IPS-15b (cell line): ENCODE results near the gene WASHC1.
A peak's percentile ranks its signal among the peaks of the same experiment; 100 is the strongest.
"Not testable (repeated sequence)": the region's sequence is repeated elsewhere in the genome, so short reads cannot be mapped to it uniquely, and the experiment has no call there.

Source experiments
- H3K27me3 ChIP-seq: one replicate; pipeline ENCODE4 v1.6.1; 2013; ENCODE audit warnings: low read length; ENCODE audit not compliant: control insufficient read depth, insufficient read depth
- H3K36me3 ChIP-seq: one replicate; pipeline ENCODE4 v1.6.1; 2013; ENCODE audit warnings: low read length; ENCODE audit not compliant: control insufficient read depth, insufficient read depth
- H3K4me1 ChIP-seq: one replicate; pipeline ENCODE4 v1.6.1; 2013; ENCODE audit warnings: mild to moderate bottlenecking, low read length; ENCODE audit not compliant: control insufficient read depth, insufficient read depth
- H3K4me3 ChIP-seq: one replicate; pipeline ENCODE4 v1.5.1; 2013; ENCODE audit warnings: low read depth, low read length
- H3K9ac ChIP-seq: one replicate; pipeline ENCODE4 v1.6.1; 2013; ENCODE audit warnings: low read depth, mild to moderate bottlenecking, low read length
- H3K9me3 ChIP-seq: one replicate; pipeline ENCODE4 v1.6.1; 2013; ENCODE audit warnings: mild to moderate bottlenecking, low read length; ENCODE audit not compliant: control insufficient read depth, insufficient read depth

Gene WASHC1

GRCh38 chr9:44416-44815 lies 15.2 kb upstream of the WASHC1 start:
- H3K4me3 ChIP-seq, H3K9me3 ChIP-seq, H3K27me3 ChIP-seq, H3K4me1 ChIP-seq, H3K36me3 ChIP-seq, H3K9ac ChIP-seq: not testable (repeated sequence)

GRCh38 chr9:43636-44035 lies 14.4 kb upstream of the WASHC1 start:
- H3K9me3 ChIP-seq, H3K9ac ChIP-seq, H3K4me3 ChIP-seq, H3K4me1 ChIP-seq, H3K27me3 ChIP-seq, H3K36me3 ChIP-seq: not testable (repeated sequence)

- H3K27me3 ChIP-seq, H3K4me3 ChIP-seq, H3K4me1 ChIP-seq: not testable (repeated sequence)
Measured at GRCh38 chr9:43116-43515, 13.9 kb upstream of the WASHC1 start.

GRCh38 chr9:41819-42218 lies 12.6 kb upstream of the WASHC1 start:
- H3K4me1 ChIP-seq, H3K9me3 ChIP-seq, H3K4me3 ChIP-seq, H3K36me3 ChIP-seq, H3K27me3 ChIP-seq, H3K9ac ChIP-seq: not testable (repeated sequence)

More at GRCh38 chr9:43116-43515, 13.9 kb upstream of the WASHC1 start:
- not testable (repeated sequence) for H3K9ac ChIP-seq, H3K36me3 ChIP-seq, H3K9me3 ChIP-seq

- H3K9me3 ChIP-seq, H3K36me3 ChIP-seq, H3K9ac ChIP-seq, H3K4me1 ChIP-seq, H3K27me3 ChIP-seq, H3K4me3 ChIP-seq: not testable (repeated sequence)
Measured at GRCh38 chr9:41261-41676, 12.0 kb upstream of the WASHC1 start.

GRCh38 chr9:32308-32707 lies 3.1 kb upstream of the WASHC1 start:
- H3K4me3 ChIP-seq, H3K36me3 ChIP-seq, H3K9ac ChIP-seq, H3K27me3 ChIP-seq, H3K4me1 ChIP-seq, H3K9me3 ChIP-seq: not testable (repeated sequence)

GRCh38 chr9:28775-29174 lies 481 bp downstream of the WASHC1 start:
- H3K27me3 ChIP-seq, H3K9ac ChIP-seq, H3K4me1 ChIP-seq, H3K36me3 ChIP-seq, H3K9me3 ChIP-seq: not testable (repeated sequence)
- H3K4me3 ChIP-seq, result peak overlapping the region; percentile 41

GRCh38 chr9:21621-22020 lies 7.6 kb downstream of the WASHC1 start:
- not testable (repeated sequence) for H3K9ac ChIP-seq, H3K4me3 ChIP-seq, H3K4me1 ChIP-seq, H3K9me3 ChIP-seq, H3K36me3 ChIP-seq, H3K27me3 ChIP-seq

- not testable (repeated sequence) for H3K36me3 ChIP-seq, H3K4me3 ChIP-seq, H3K4me1 ChIP-seq, H3K9ac ChIP-seq, H3K27me3 ChIP-seq, H3K9me3 ChIP-seq
Measured at GRCh38 chr9:16875-17274, 12.4 kb downstream of the WASHC1 start.

GRCh38 chr9:14129-14809 lies 15.0 kb downstream of the WASHC1 start:
- H3K36me3 ChIP-seq, H3K27me3 ChIP-seq, H3K9me3 ChIP-seq, H3K4me3 ChIP-seq, H3K9ac ChIP-seq, H3K4me1 ChIP-seq: not testable (repeated sequence)

GRCh38 chr9:11206-11605 lies 18.1 kb downstream of the WASHC1 start:
- not testable (repeated sequence) for H3K9me3 ChIP-seq, H3K9ac ChIP-seq, H3K27me3 ChIP-seq, H3K4me3 ChIP-seq, H3K36me3 ChIP-seq, H3K4me1 ChIP-seq

GRCh38 chr9:10653-11053 lies 18.6 kb downstream of the WASHC1 start:
- H3K27me3 ChIP-seq, H3K4me3 ChIP-seq, H3K4me1 ChIP-seq, H3K9ac ChIP-seq, H3K36me3 ChIP-seq, H3K9me3 ChIP-seq: not testable (repeated sequence)

GRCh38 chr9:10207-10606 lies 19.0 kb downstream of the WASHC1 start:
- H3K9me3 ChIP-seq, H3K27me3 ChIP-seq, H3K4me3 ChIP-seq, H3K9ac ChIP-seq, H3K36me3 ChIP-seq, H3K4me1 ChIP-seq: not testable (repeated sequence)
